Activated naive CD4-positive, alpha-beta T cell treated with anti-CD3 and anti-CD28 coated beads for 36 hours (primary cell): ENCODE measurements around the gene ZNF227. TPM values are rescaled to one million over a fixed set of nuclear protein-coding genes. Genes with fewer than 3 reads are reported as not detected.

Experiments used
- total RNA-seq, 2 experiments: library from RNA; stranded (reverse); gene quantifications; one replicate each; pipeline ENCODE4 v1.2.3, GENCODE V29; 2021

The ZNF227 gene
- total RNA-seq, 2 experiments from 2014 or later: 17.9 to 19.4 TPM

Other genes starting within 250 kb of the ZNF227 start
- 1 to 10 TPM; 2.9 to 3.1 TPM for gene ZNF155, start 228.3 kb upstream of the ZNF227 start, total RNA-seq
- gene ZNF230, start 209.6 kb upstream of the ZNF227 start, total RNA-seq: 1 to 10 TPM; 2.7 to 3.3 TPM
- gene ZNF222, start 187.2 kb upstream of the ZNF227 start, total RNA-seq: 1 to 10 TPM in 1 of 2 experiments, under 1 TPM in 1; 0.74 to 1.1 TPM
- gene ZNF223, start 160.5 kb upstream of the ZNF227 start, total RNA-seq: under 1 TPM; 0.48 to 0.96 TPM
- under 1 TPM; 0.76 to 0.86 TPM for gene ZNF284, start 140.4 kb upstream of the ZNF227 start, total RNA-seq
- 10 to 100 TPM in 1 of 2 experiments, 1 to 10 TPM in 1; 8.7 to 10.9 TPM for gene ZNF224, start 118.2 kb upstream of the ZNF227 start, total RNA-seq
- 1 to 10 TPM; 2.1 to 2.2 TPM for gene ZNF225, start 99.1 kb upstream of the ZNF227 start, total RNA-seq
- 1 to 10 TPM; 5.0 to 5.4 TPM for gene ZNF234, start 71.0 kb upstream of the ZNF227 start, total RNA-seq
- gene ZNF226, start 47.4 kb upstream of the ZNF227 start, total RNA-seq: 10 to 100 TPM; 12.4 to 16.9 TPM
- under 1 TPM in 1 of 2 experiments, not detected in 1; 0.07 TPM for gene ZNF233, start 47.4 kb downstream of the ZNF227 start, total RNA-seq
- gene ZNF235, start 92.5 kb downstream of the ZNF227 start, total RNA-seq: 1 to 10 TPM; 1.5 to 1.6 TPM
- gene ZNF112, start 144.1 kb downstream of the ZNF227 start, total RNA-seq: under 1 TPM; 0.05 to 0.17 TPM
- gene ZNF285, start 189.1 kb downstream of the ZNF227 start, total RNA-seq: under 1 TPM; 0.67 to 0.86 TPM
- under 1 TPM; 0.57 to 0.79 TPM for gene ZNF229, start 235.9 kb downstream of the ZNF227 start, total RNA-seq